Stomach (tissue), 9 donors: Measurements from ENCODE around the gene MCM7. TPM values are rescaled to one million over a fixed set of nuclear protein-coding genes. Genes with fewer than 3 reads are reported as not detected.

Experiments used
- DNase-seq, 2 donors: peaks; one replicate each; pipeline versions ENCODE4 v3.0.0 to v3.0.0-alpha.2; 2013 to 2019
- H3K27ac ChIP-seq, 5 donors: fragments of 200-600 bp in 4 of 5; sonication (generic) in 4 of 5; one replicate each; pipeline ENCODE4 v1.5.1; 2013 to 2019; ENCODE audit warnings: mild to moderate bottlenecking in 1 of 5, moderate library complexity in 1 of 5
- H3K27me3 ChIP-seq, 3 donors: fragments of 200-600 bp; sonication (generic); one replicate each; pipeline ENCODE4 v1.5.1; 2017 to 2019; ENCODE audit warnings: mixed run types in 1 of 3
- H3K36me3 ChIP-seq, 4 donors: fragments of 200-600 bp; sonication (generic); 1 replicate in 3 of 4; 2 replicates in 1 of 4; pipeline ENCODE4 v1.5.1; 2016 to 2019
- H3K4me1 ChIP-seq, 4 donors: fragments of 200-600 bp; sonication (generic); one replicate each; pipeline ENCODE4 v1.5.1; 2016 to 2019
- H3K4me3 ChIP-seq, 4 donors: fragments of 200-600 bp; sonication (generic) in 3 of 4; one replicate each; pipeline ENCODE4 v1.5.1; 2016 to 2019; ENCODE audit warnings: mild to moderate bottlenecking in 1 of 4
- H3K9me3 ChIP-seq, 4 donors: fragments of 200-600 bp; sonication (generic); one replicate each; pipeline ENCODE4 v1.5.1; 2016 to 2019
- EP300 ChIP-seq: sonication (generic); formaldehyde crosslinking; IDR thresholded peaks from one replicate; pipeline ENCODE4 v1.6.1; 2017; ENCODE audit warnings: antibody characterized with exemption
- POLR2A ChIP-seq, 4 donors: fragments of 450-650 bp; IDR thresholded peaks; one replicate each; pipeline ENCODE4 v1.6.1; 2016; ENCODE audit warnings: antibody characterized with exemption in 4 of 4, control low read depth in 2 of 4, mild to moderate bottlenecking in 1 of 4, moderate library complexity in 1 of 4
- POLR2AphosphoS5 ChIP-seq, 3 donors: sonication (generic); formaldehyde crosslinking; IDR thresholded peaks; one replicate each; pipeline ENCODE4 v1.6.1; 2016; ENCODE audit warnings: antibody characterized with exemption in 3 of 3
- WGBS, 5 donors: extraction: QIAGEN DNeasy Blood & Tissue Kit in 3 of 5; methylation state at CpG; one replicate each; pipeline versions ENCODE4 v1.1.5 to v1.1.7; 2013 to 2018; 5-methylcytosine and 5-hydroxymethylcytosine counted together
- intact Hi-C: fragments of 100-400 bp; cut with DNase I; formaldehyde crosslinking; loops from one replicate; pipeline ENCODE4 v1.15.1; 2023; ENCODE audit warnings: low total_unique reads
- polyA plus RNA-seq, 3 donors: library from polyadenylated mRNA; stranded (reverse); fragments of 200-250 nt; gene quantifications; one replicate each; pipeline ENCODE4 v1.2.3, GENCODE V29; 2013
- total RNA-seq, 5 donors: library from RNA; depleted of rRNA; stranded (reverse); fragments of >200 nt; gene quantifications; one replicate each; pipeline versions ENCODE4 v1.1.0 to v1.2.3, GENCODE V29; 2014 to 2016
- TF ChIP-seq, protein P1 (sequence below), 7 experiments: fragments of 450-650 bp in 4 of 7; fragments of 200-600 bp in 3 of 7; sonication (generic) in 3 of 7; IDR thresholded peaks; one replicate each; pipeline ENCODE4 v1.5.1; 2016 to 2019; ENCODE audit warnings: antibody characterized with exemption in 7 of 7, control low read depth in 2 of 7, mild to moderate bottlenecking in 1 of 7
- donor health status: healthy with polysubstance abuse.
- donor health status: Bipolar disorder and iron deficiency.
- donor health status: healthy.

The MCM7 gene
- total and polyA plus RNA-seq, 8 donors, result 39.6 to 104 (median 50.5) TPM

DNA sequence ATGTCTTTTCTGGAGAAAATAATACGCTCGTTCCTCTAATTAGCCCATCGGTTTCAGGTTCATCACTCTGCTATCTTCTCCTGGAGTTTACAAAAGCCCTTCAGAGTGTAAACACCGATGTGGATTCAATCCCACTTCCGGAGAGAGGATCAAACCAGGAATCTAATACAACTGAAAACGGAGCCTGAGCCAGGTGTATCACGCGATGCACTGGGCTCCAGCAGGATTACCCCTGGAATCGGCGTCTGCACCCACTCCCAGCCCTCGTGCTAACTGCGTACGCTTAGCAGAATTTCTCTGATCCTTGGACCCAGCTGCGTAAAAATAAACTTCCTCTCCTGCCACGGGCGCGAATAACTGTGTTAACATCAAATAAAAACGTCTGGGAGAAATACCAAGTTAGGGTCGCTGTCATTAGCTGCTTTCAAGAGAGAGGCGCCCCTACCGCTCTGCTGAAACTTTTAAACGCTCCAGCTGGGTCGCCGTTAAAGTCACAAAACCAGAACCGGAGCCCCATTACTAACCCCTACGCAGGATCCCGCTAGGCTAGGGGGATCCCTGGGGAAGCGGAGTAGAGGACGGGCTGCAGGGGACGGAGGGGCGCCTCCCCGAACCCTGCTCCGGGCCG, 20.2 kb downstream of the MCM7 start:
- DNase-seq, result peak in 1 of 2 donors; percentile 61
- H3K27me3 ChIP-seq, result no peaks in the 10 kb centered on the region
- H3K36me3 ChIP-seq, result peaks cover 14 to 37% (median 36%) of the 10 kb centered on the region in 4 donors
- WGBS, 5 donors, result 1% methylated on average over 32 to 34 of the region's 34 CpGs
- intact Hi-C loops, result no loop called here
- no peaks in the 10 kb centered on the region for H3K9me3 ChIP-seq
- TF ChIP-seq POLR2A (IDR thresholded peaks at IDR 0.05) (no peak), EP300 (no peak), POLR2AphosphoS5 (IDR thresholded peaks at IDR 0.05) (no peak)
- TF ChIP-seq, protein P1, sequence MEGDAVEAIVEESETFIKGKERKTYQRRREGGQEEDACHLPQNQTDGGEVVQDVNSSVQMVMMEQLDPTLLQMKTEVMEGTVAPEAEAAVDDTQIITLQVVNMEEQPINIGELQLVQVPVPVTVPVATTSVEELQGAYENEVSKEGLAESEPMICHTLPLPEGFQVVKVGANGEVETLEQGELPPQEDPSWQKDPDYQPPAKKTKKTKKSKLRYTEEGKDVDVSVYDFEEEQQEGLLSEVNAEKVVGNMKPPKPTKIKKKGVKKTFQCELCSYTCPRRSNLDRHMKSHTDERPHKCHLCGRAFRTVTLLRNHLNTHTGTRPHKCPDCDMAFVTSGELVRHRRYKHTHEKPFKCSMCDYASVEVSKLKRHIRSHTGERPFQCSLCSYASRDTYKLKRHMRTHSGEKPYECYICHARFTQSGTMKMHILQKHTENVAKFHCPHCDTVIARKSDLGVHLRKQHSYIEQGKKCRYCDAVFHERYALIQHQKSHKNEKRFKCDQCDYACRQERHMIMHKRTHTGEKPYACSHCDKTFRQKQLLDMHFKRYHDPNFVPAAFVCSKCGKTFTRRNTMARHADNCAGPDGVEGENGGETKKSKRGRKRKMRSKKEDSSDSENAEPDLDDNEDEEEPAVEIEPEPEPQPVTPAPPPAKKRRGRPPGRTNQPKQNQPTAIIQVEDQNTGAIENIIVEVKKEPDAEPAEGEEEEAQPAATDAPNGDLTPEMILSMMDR (IDR thresholded peaks at IDR 0.05), result no peak
- H3K4me3 ChIP-seq, result peak overlapping the region; percentile 84 to 98 (median 92)
- peak overlapping the region; percentile 67 to 93 (median 88) for H3K27ac ChIP-seq
- peaks cover 29 to 51% (median 41%) of the 10 kb centered on the region in 4 donors for H3K4me1 ChIP-seq

DNA sequence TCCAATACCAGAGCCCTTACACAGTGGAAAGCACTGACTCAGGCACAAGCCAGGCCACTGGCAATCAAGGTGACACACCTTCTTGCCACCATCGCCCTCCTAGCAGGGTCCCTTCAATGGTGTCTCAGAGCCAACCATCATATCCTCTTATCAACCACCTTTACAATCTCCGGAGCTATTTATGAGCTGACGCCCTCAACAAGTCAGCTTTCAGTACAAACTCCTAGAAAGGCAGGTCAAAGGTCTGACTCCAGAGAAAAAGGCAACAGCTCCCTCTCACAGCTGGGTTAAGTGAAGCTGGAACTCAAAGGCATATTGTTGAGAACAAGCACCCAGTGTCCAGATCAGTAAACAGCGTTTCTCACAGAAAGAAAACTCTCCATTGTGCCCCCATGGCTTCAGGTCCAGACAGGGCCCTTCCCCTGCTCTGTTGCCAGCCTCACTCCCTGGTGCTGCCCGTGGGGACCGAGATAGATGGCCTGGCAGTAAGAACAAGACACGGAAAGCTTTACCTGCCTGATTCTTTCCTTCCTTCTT, 22.1 kb downstream of the MCM7 start:
- peak overlapping the region in 1 of 4 donors; percentile 10 for H3K4me3 ChIP-seq
- H3K9me3 ChIP-seq, result no peaks in the 10 kb centered on the region
- TF ChIP-seq POLR2AphosphoS5 (IDR thresholded peaks at IDR 0.05), result no peak
- TF ChIP-seq, protein P1 (IDR thresholded peaks at IDR 0.05), result no peak
- TF ChIP-seq POLR2A (IDR thresholded peaks at IDR 0.05), result no peak
- H3K27ac ChIP-seq, result no peak overlapping the region
- no peaks in the 10 kb centered on the region for H3K27me3 ChIP-seq
- peaks cover 32 to 56% (median 55%) of the 10 kb centered on the region in 4 donors for H3K36me3 ChIP-seq
- intact Hi-C loops, result no loop called here
- 41 to 66% (median 57%) methylated on average over 7 of the region's 7 CpGs for WGBS, 5 donors
- DNase-seq, result no peak
- peaks cover 29 to 51% (median 41%) of the 10 kb centered on the region in 4 donors for H3K4me1 ChIP-seq

DNA sequence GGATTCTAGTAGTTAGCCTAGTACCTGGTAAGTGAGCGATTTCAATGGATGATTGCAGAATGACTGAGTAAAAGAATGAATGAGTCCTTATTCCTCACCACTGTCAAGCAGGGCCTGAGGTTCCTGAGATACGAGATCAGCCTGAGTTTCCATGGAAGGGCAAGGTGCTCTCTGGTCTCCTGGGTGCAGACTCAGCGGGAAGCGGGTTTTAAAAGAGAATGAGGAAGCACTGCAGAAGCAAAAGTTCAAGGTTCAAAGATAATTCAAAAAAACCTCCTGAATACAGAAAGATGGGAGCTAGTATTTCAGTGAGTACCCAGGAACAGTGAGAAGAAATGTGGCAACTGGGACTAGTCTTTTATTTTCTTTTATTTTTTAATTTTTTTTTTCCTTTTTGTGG, 24.0 kb downstream of the MCM7 start:
- intact Hi-C loops, result no loop called here
- TF ChIP-seq, protein P1 (IDR thresholded peaks at IDR 0.05), result no peak
- TF ChIP-seq EP300, result no peak
- no peak for TF ChIP-seq POLR2AphosphoS5 (IDR thresholded peaks at IDR 0.05)
- TF ChIP-seq POLR2A (IDR thresholded peaks at IDR 0.05), result no peak
- peaks cover 2 to 12% (median 9%) of the 10 kb centered on the region in 4 donors for H3K9me3 ChIP-seq
- no peak for DNase-seq
- 81 to 95% (median 90%) methylated on average over 4 of the region's 4 CpGs for WGBS, 5 donors
- peaks cover 50 to 75% (median 74%) of the 10 kb centered on the region in 4 donors for H3K36me3 ChIP-seq
- no peaks in the 10 kb centered on the region for H3K27me3 ChIP-seq
- H3K4me3 ChIP-seq, result no peak overlapping the region
- no peak overlapping the region for H3K27ac ChIP-seq
- peaks cover 21 to 44% (median 34%) of the 10 kb centered on the region in 4 donors for H3K4me1 ChIP-seq

DNA sequence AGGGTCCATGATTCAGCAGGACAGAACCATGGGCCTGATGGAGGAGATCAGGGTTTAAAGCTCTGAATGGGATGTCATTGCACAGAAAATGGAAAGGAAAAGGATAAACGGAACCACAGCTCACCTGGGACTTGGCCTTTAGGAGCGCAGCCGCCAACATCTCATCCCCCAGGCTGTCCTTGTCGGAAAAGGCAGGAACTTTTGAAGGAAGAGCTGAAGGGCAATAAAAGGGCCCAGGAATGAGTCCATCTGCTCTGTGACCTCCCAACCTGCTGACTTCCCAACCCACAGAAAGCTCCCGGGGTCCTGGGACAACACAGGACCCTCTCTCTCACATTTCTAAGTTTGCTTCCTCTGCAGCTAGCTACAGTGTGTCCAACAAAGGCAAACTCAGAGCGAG, 25.8 kb downstream of the MCM7 start:
- Histone ChIP-seq H3K4me3 (no peak overlapping the region), H3K27ac (no peak overlapping the region), H3K36me3 (peaks cover 68 to 93% (median 92%) of the 10 kb centered on the region in 4 donors), H3K27me3 (no peaks in the 10 kb centered on the region), H3K4me1 (peaks cover 12 to 34% (median 22%) of the 10 kb centered on the region in 4 donors), H3K9me3 (peaks cover 14 to 29% (median 27%) of the 10 kb centered on the region in 4 donors)
- intact Hi-C loops, result no loop called here
- WGBS, 5 donors, result 89 to 99% (median 95%) methylated on average over 6 of the region's 6 CpGs
- no peak for DNase-seq
- TF ChIP-seq EP300, result no peak
- TF ChIP-seq, protein P1 (IDR thresholded peaks at IDR 0.05), result no peak
- no peak for TF ChIP-seq POLR2AphosphoS5 (IDR thresholded peaks at IDR 0.05)
- no peak for TF ChIP-seq POLR2A (IDR thresholded peaks at IDR 0.05)
